Large intestine (tissue), 3 donors: ENCODE results near the gene CBFA2T3. TPM values are rescaled to one million over a fixed set of nuclear protein-coding genes. Genes with fewer than 3 reads are reported as not detected.
"Not testable (repeated sequence)": the region's sequence is repeated elsewhere in the genome, so short reads cannot be mapped to it uniquely, and the experiment has no call there.

Source experiments
- DNase-seq, 2 donors: peaks; one replicate each; pipeline versions ENCODE4 v3.0.0 to v3.0.0-alpha.2; 2013
- H3K27ac ChIP-seq: one replicate; pipeline ENCODE4 v1.5.1; 2013; ENCODE audit warnings: low read length
- H3K27me3 ChIP-seq: 2 replicates; pipeline ENCODE4 v1.6.1; 2013; ENCODE audit warnings: low read length; ENCODE audit not compliant: control insufficient read depth, insufficient read depth
- H3K36me3 ChIP-seq: 2 replicates; pipeline ENCODE4 v1.6.1; 2013; ENCODE audit warnings: low read length; ENCODE audit not compliant: control insufficient read depth, insufficient read depth
- H3K4me1 ChIP-seq: one replicate; pipeline ENCODE4 v1.6.1; 2013; ENCODE audit warnings: low read length; ENCODE audit not compliant: control insufficient read depth, insufficient read depth
- H3K4me3 ChIP-seq: one replicate; pipeline ENCODE4 v1.5.1; 2013; ENCODE audit warnings: low read length
- H3K9me3 ChIP-seq: one replicate; pipeline ENCODE4 v1.6.1; 2013; ENCODE audit warnings: mild to moderate bottlenecking, low read depth, low read length, moderate library complexity; ENCODE audit not compliant: control insufficient read depth
- WGBS: methylation state at CpG from one replicate; pipeline ENCODE4 v1.1.5; 2013; ENCODE audit warnings: low lambda C conversion rate; ENCODE audit not compliant: insufficient coverage; 5-methylcytosine and 5-hydroxymethylcytosine counted together
- polyA plus RNA-seq: library from polyadenylated mRNA; unstranded; fragments of 120-200 nt; gene quantifications from one replicate; pipeline ENCODE4 v1.2.1, GENCODE V29; 2013

Gene CBFA2T3
- polyA plus RNA-seq, 1 donor, result 7.4 TPM

DNA sequence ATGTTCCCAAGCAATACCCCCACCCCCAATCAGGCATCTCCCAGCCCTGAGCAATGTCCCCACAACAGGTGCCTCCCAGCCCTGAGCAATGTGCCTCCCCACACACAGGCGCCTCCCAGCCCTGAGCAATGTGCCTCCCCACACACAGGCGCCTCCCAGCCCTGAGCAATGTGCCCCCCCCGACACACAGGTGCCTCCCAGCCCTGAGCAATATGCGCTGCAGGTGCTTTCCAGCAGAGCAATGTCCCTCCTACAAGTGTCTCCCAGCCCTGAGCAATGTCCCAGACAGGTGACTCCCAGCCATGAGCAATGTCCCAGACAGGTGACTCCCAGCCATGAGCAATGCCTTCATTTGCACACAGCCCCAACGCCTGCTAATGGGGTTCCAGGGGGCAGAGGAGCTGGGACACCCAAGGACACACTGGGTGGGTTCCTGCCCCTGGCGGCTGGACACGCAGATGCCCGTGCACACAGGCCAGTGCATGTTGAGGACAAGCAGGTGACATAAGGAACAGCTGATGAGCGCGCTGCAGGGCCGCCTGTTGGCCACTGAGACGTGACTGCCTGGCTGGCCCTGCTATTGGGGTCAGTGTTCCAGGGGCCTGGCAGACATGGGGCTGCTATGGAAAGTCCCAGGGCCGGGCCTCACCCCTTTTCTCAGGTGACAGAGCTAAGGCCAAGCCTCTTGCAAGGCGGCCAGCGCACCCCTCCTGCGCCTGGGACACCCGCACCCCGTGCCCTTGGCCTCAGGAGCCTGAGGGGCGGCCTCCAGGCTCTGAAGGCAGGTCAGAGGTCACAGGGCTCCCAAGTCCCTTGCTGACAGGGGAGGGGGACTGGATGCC, 83.7 kb downstream of the CBFA2T3 start:
- H3K36me3 ChIP-seq, result peaks cover 3% of the 10 kb centered on the region
- H3K27ac ChIP-seq, result no peak overlapping the region
- no peak for DNase-seq
- H3K27me3 ChIP-seq, result no peaks in the 10 kb centered on the region
- no peaks in the 10 kb centered on the region for H3K4me1 ChIP-seq
- H3K4me3 ChIP-seq, result no peak overlapping the region
- WGBS, result no CpG with 5 or more reads among the region's 19 CpGs
- H3K9me3 ChIP-seq, result peaks cover 23% of the 10 kb centered on the region

- H3K27ac ChIP-seq, result no peak overlapping the region
- WGBS, result no CpG with 5 or more reads among the region's 20 CpGs
- H3K9me3 ChIP-seq, result peaks cover 23% of the 10 kb centered on the region
- H3K4me1 ChIP-seq, result no peaks in the 10 kb centered on the region
- no peak overlapping the region for H3K4me3 ChIP-seq
- DNase-seq, result no peak
- H3K36me3 ChIP-seq, result peaks cover 3% of the 10 kb centered on the region
- no peaks in the 10 kb centered on the region for H3K27me3 ChIP-seq
Observed at GRCh38 chr16:88892065-88892464, 84.9 kb downstream of the CBFA2T3 start.

GRCh38 chr16:88891083-88891482, 85.9 kb downstream of the CBFA2T3 start:
- peaks cover 27% of the 10 kb centered on the region for H3K9me3 ChIP-seq
- H3K4me1 ChIP-seq, result no peaks in the 10 kb centered on the region
- no peaks in the 10 kb centered on the region for H3K27me3 ChIP-seq
- H3K4me3 ChIP-seq, result no peak overlapping the region
- no peak overlapping the region for H3K27ac ChIP-seq
- peaks cover 3% of the 10 kb centered on the region for H3K36me3 ChIP-seq
- WGBS, result no CpG with 5 or more reads among the region's 16 CpGs
- DNase-seq, result no peak

DNA sequence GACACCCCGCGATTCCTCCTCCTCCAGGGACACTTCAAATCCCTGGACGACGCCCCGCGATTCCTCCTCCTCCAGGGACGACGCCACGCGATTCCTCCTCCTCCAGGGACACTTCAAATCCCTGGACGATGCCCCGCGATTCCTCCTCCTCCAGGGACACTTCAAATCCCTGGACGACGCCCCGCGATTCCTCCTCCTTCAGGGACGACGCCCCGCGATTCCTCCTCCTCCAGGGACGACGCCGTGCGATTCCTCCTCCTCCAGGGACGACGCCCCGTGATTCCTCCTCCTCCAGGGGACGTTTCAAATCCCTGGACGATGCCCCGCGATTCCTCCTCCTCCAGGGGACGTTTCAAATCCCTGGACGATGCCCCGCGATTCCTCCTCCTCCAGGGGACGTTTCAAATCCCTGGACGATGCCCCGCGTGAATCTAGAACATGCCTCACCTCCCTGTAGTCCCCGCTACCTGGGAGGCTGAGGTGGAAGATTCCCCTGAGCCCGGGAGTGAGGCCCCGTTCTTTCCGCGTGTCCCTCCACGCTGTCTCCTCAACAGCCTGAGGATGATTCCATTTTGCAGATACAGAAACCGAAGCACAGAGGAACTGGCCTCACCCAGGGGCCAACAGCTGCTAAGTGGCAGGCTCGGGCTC, 87.2 kb downstream of the CBFA2T3 start:
- WGBS, result no CpG with 5 or more reads among the region's 48 CpGs
- H3K4me1 ChIP-seq, H3K36me3 ChIP-seq, DNase-seq, H3K4me3 ChIP-seq, H3K27me3 ChIP-seq, H3K27ac ChIP-seq: not testable (repeated sequence)
- H3K9me3 ChIP-seq, result peaks cover 27% of the 10 kb centered on the region

DNA sequence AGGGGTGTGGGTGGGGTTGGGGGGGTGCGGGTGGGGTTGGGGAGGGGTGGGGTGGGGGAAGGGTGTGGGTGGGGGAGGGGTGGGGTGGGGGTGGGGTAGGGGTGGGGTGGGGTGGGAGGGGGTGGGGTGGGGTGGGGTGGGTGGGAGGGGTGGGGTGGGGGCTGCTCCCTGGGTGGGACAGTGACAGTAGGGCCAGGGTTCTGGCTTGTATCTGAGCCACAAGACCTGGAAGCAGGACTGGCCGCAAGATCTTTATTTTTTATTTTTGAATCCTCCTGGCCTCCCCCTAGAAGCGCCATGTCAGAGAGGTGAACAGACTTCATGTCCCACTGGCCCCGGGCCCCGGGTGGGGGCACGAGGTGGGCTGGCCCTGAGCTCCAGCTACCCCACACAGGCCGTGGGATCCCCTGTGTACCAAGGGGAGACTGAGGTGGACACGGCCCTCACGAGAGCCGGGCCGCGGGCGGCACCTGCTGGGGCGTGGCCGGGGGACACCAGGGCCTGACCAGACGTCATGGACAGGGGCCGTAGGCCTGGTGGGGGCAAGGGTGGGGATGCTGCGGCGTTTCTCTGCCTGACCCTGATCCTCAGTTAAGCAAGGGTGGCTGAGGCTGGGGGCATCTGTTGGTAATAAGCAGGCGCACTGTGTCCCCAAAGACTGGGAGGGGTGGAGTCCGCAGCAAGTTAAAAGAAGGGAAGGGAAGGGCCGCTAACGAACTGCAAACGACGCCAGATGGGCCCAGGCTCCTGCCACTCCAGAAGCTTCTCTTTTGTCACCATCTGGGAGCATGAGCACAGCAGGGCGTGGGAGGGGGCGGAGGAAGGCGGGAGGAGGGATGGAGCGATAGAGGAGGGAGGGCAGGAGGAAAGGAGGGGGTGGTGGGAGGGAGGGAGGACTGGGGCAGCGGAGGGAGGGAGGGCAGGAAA, 88.3 kb downstream of the CBFA2T3 start:
- no peaks in the 10 kb centered on the region for H3K4me1 ChIP-seq
- H3K4me3 ChIP-seq, result no peak overlapping the region
- peaks cover 27% of the 10 kb centered on the region for H3K9me3 ChIP-seq
- WGBS, result no CpG with 5 or more reads among the region's 30 CpGs
- DNase-seq, result no peak
- peaks cover 3% of the 10 kb centered on the region for H3K36me3 ChIP-seq
- no peaks in the 10 kb centered on the region for H3K27me3 ChIP-seq
- no peak overlapping the region for H3K27ac ChIP-seq

DNA sequence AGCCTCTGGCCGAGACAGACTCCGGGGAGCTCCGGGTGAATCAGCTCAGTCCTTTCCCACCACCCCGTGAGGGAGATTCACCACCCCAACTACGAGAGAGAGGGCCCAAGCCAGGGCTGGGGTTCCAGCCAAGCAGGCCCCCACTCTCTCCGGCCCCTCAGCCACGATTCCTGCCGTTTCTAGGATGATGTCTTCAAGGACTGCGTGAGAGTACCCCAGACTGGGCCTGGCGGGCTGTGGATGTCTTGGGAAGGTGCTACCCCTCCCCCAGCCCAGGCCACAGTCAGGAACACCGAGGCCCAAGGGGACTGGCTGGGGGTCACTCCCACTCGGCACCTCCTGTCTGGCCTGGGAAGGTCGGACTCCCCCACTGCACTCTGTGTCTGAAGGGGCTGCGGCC, 89.0 kb downstream of the CBFA2T3 start:
- Histone ChIP-seq H3K9me3 (peaks cover 27% of the 10 kb centered on the region), H3K36me3 (peaks cover 3% of the 10 kb centered on the region), H3K27me3 (no peaks in the 10 kb centered on the region), H3K4me3 (no peak overlapping the region), H3K4me1 (no peaks in the 10 kb centered on the region), H3K27ac (no peak overlapping the region)
- no CpG with 5 or more reads among the region's 14 CpGs for WGBS
- no peak for DNase-seq

- H3K4me1 ChIP-seq, result no peaks in the 10 kb centered on the region
- H3K27me3 ChIP-seq, result no peaks in the 10 kb centered on the region
- H3K4me3 ChIP-seq, result no peak overlapping the region
- no CpG with 5 or more reads among the region's 39 CpGs for WGBS
- H3K36me3 ChIP-seq, result peaks cover 3% of the 10 kb centered on the region
- DNase-seq, result peak; percentile 43 to 50
- H3K27ac ChIP-seq, result no peak overlapping the region
- H3K9me3 ChIP-seq, result peaks cover 35% of the 10 kb centered on the region
Observed at GRCh38 chr16:88886845-88887521, 90.0 kb downstream of the CBFA2T3 start.

GRCh38 chr16:88886420-88886844, 90.6 kb downstream of the CBFA2T3 start:
- Histone ChIP-seq H3K9me3 (peaks cover 35% of the 10 kb centered on the region), H3K4me1 (peaks cover 4% of the 10 kb centered on the region), H3K27me3 (peaks cover 3% of the 10 kb centered on the region), H3K27ac (no peak overlapping the region), H3K4me3 (no peak overlapping the region), H3K36me3 (peaks cover 3% of the 10 kb centered on the region)
- DNase-seq, result no peak
- WGBS, result no CpG with 5 or more reads among the region's 15 CpGs

DNA sequence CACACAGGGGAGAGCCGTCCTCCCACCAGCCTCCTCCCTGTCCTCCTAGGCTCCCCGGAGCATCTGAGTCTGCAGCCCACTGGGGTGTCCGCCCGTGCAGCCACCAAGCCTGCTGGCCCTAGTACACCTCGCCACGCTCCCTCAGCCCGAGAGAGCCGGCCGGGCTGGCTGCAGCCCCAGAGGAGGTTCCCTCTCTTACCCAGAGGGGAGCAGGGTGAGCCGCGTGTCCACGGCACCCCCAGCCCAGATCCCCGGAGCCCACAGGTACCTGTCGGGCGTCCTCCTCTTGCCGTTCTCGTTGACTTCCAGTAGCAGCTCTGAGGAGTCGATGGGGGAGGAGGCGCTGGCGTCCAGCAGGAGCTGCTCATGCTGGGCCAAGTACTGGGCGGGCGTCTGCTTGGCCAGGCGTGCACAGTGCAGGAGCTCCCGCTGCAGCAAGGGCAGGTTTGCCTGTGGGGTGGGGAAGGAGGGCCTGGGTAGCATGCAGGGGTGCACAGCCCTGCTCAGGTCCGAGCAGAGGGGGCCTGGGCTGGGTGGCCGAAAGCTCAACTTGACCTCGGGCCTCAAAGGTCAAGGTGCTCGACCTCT, 91.2 kb downstream of the CBFA2T3 start:
- DNase-seq, result no peak
- no peak overlapping the region for H3K27ac ChIP-seq
- H3K36me3 ChIP-seq, result peaks cover 3% of the 10 kb centered on the region
- peaks cover 8% of the 10 kb centered on the region for H3K4me1 ChIP-seq
- WGBS, result no CpG with 5 or more reads among the region's 28 CpGs
- H3K4me3 ChIP-seq, result no peak overlapping the region
- peaks cover 31% of the 10 kb centered on the region for H3K9me3 ChIP-seq
- H3K27me3 ChIP-seq, result peaks cover 10% of the 10 kb centered on the region
